Measurements from ENCODE around the gene CDH5.

CDH5 gene

GRCh38 chr16:66400503-66401380 lies 34.3 kb downstream of the CDH5 start:
- TF ChIP-seq CTCF (IDR thresholded peaks at IDR 0.05; ENCODE audit: low read depth, low read length) = no peak
- DNase-seq (ENCODE audit: extremely low read depth, low read depth) = no peak

- TF ChIP-seq CTCF (IDR thresholded peaks at IDR 0.05; ENCODE audit: low read depth, low read length) = no peak
These were observed 35.1 kb downstream of the CDH5 start for GRCh38 chr16:66401610-66402009.

GRCh38 chr16:66402166-66402565 lies 35.7 kb downstream of the CDH5 start:
- no peak for DNase-seq (ENCODE audit: extremely low read depth, low read depth)
- TF ChIP-seq CTCF (IDR thresholded peaks at IDR 0.05; ENCODE audit: low read depth, low read length) = no peak

More at GRCh38 chr16:66401610-66402009, 35.1 kb downstream of the CDH5 start:
- no peak for DNase-seq (ENCODE audit: extremely low read depth, low read depth)

- DNase-seq (ENCODE audit: extremely low read depth, low read depth) = no peak
- TF ChIP-seq CTCF (IDR thresholded peaks at IDR 0.05; ENCODE audit: low read depth, low read length) = no peak
These were observed 36.2 kb downstream of the CDH5 start for GRCh38 chr16:66402591-66403230.

- TF ChIP-seq CTCF (IDR thresholded peaks at IDR 0.05; ENCODE audit: low read depth, low read length) = no peak
These were observed 37.1 kb downstream of the CDH5 start for GRCh38 chr16:66403531-66404145.

GRCh38 chr16:66405057-66405783 lies 38.7 kb downstream of the CDH5 start:
- no peak for DNase-seq (ENCODE audit: extremely low read depth, low read depth)
- TF ChIP-seq CTCF (IDR thresholded peaks at IDR 0.05; ENCODE audit: low read depth, low read length) = no peak

More at GRCh38 chr16:66403531-66404145, 37.1 kb downstream of the CDH5 start:
- DNase-seq (ENCODE audit: extremely low read depth, low read depth) = no peak

All from AG09319 (cell line).